NCI-H1930 (cell line): ENCODE measurements around the gene ANKRD35.
"Not testable (repeated sequence)": the region's sequence is repeated elsewhere in the genome, so short reads cannot be mapped to it uniquely, and the experiment has no call there.

Source experiments
- DNase-seq, 2 experiments: peaks; one replicate each; lab custom pipeline; 2025; lab: John Stamatoyannopoulos, UW

Gene ANKRD35

GRCh38 chr1:145857170-145857569 lies 28.5 kb downstream of the ANKRD35 start:
- DNase-seq: no peak

GRCh38 chr1:145855426-145855948 lies 30.2 kb downstream of the ANKRD35 start:
- DNase-seq: no peak

- no peak for DNase-seq
Observed at GRCh38 chr1:145849356-145850160, 36.1 kb downstream of the ANKRD35 start.

GRCh38 chr1:145847827-145848226 lies 37.8 kb downstream of the ANKRD35 start:
- DNase-seq: no peak

GRCh38 chr1:145846201-145846612 lies 39.5 kb downstream of the ANKRD35 start:
- DNase-seq: no peak

GRCh38 chr1:145845514-145846161 lies 40.0 kb downstream of the ANKRD35 start, which contains the start of gene NUDT17:
TSS of gene NUDT17 (plus strand) at chr1:145845630. CDS start at chr1:145845641, 11 bp downstream.
- peak; percentile 78 to 84 for DNase-seq

GRCh38 chr1:145845144-145845513 lies 40.5 kb downstream of the ANKRD35 start:
- DNase-seq: no peak

GRCh38 chr1:145843031-145843430 lies 42.6 kb downstream of the ANKRD35 start:
- no peak for DNase-seq

GRCh38 chr1:145837656-145838055 lies 48.0 kb downstream of the ANKRD35 start:
- DNase-seq: no peak

- not testable (repeated sequence) for DNase-seq
Observed at GRCh38 chr1:145830810-145831209, 54.9 kb downstream of the ANKRD35 start.

GRCh38 chr1:145828367-145829026 lies 57.2 kb downstream of the ANKRD35 start:
- no peak for DNase-seq

GRCh38 chr1:145827966-145828365 lies 57.7 kb downstream of the ANKRD35 start:
- DNase-seq: no peak

- no peak for DNase-seq
Observed at GRCh38 chr1:145826030-145826429, 59.6 kb downstream of the ANKRD35 start.

- no peak for DNase-seq
Observed at GRCh38 chr1:145824499-145824842, 61.2 kb downstream of the ANKRD35 start.

- DNase-seq: peak; percentile 81 to 84
Observed at GRCh38 chr1:145823565-145824498, 61.8 kb downstream of the ANKRD35 start, which contains the start of the genes POLR3C and RNF115. TSS of gene POLR3C (plus strand) at chr1:145824200. CDS start at chr1:145825777, 1,577 bp downstream. TSS of gene RNF115 (minus strand) at chr1:145824095. CDS start at chr1:145823873, 222 bp downstream.

GRCh38 chr1:145822779-145823331 lies 62.8 kb downstream of the ANKRD35 start:
- DNase-seq: not testable (repeated sequence)

- not testable (repeated sequence) for DNase-seq
Observed at GRCh38 chr1:145818095-145818494, 67.6 kb downstream of the ANKRD35 start.
